H1 (cell line): ENCODE measurements around the gene PMFBP1.

Source experiments
- CTCF ChIP-seq, 3 experiments: IDR thresholded peaks; 1 replicate in 2 of 3; 2 replicates in 1 of 3; pipeline versions ENCODE4 v1.5.1 to v1.6.1; 2011; ENCODE audit warnings: low read length in 3 of 3, mild to moderate bottlenecking in 3 of 3, inconsistent platforms in 2 of 3, low read depth in 1 of 3, moderate library complexity in 1 of 3; ENCODE audit not compliant: insufficient read depth in 1 of 3; ENCODE audit errors: control extremely low read depth in 1 of 3
- EP300 ChIP-seq, 2 experiments: IDR thresholded peaks; 1 replicate in 1 of 2; 2 replicates in 1 of 2; pipeline ENCODE4 v1.6.1; 2011 to 2012; ENCODE audit warnings: low read depth in 2 of 2, low read length in 2 of 2, mild to moderate bottlenecking in 2 of 2, borderline replicate concordance in 1 of 2, inconsistent platforms in 1 of 2, moderate library complexity in 1 of 2
- EZH2 ChIP-seq: fragments of 200-600 bp; sonication (generic); IDR thresholded peaks from 2 replicates; pipeline ENCODE4 v1.7.1; 2012; ENCODE audit warnings: low read depth, mild to moderate bottlenecking, moderate library complexity, low read length, inconsistent platforms; ENCODE audit not compliant: severe bottlenecking
- JUN ChIP-seq: IDR thresholded peaks from 2 replicates; pipeline ENCODE4 v1.6.1; 2011; ENCODE audit warnings: low read depth, mild to moderate bottlenecking, improper control_type of control experiment, low read length
- MAFK ChIP-seq: IDR thresholded peaks from 2 replicates; pipeline ENCODE4 v1.6.1; 2012; ENCODE audit warnings: low read depth, mild to moderate bottlenecking, improper control_type of control experiment, low read length
- POLR2A ChIP-seq, 2 experiments: IDR thresholded peaks; 1 replicate in 1 of 2; 2 replicates in 1 of 2; pipeline ENCODE4 v1.6.1; 2011; ENCODE audit warnings: low read depth in 2 of 2, low read length in 2 of 2, mild to moderate bottlenecking in 2 of 2; ENCODE audit errors: control extremely low read depth in 1 of 2
- RAD21 ChIP-seq, 2 experiments: IDR thresholded peaks in 1 of 2; conservative IDR thresholded peaks in 1 of 2; 2 replicates each; pipeline ENCODE4 v1.6.1; 2011; ENCODE audit warnings: low read depth in 2 of 2, low read length in 2 of 2, improper control_type of control experiment in 1 of 2, inconsistent platforms in 1 of 2, mild to moderate bottlenecking in 1 of 2, moderate library complexity in 1 of 2
- RBBP5 ChIP-seq: IDR thresholded peaks from 2 replicates; pipeline ENCODE4 v1.7.1; 2012; ENCODE audit warnings: low read depth, mild to moderate bottlenecking, inconsistent platforms, low read length, moderate library complexity, borderline replicate concordance
- SP1 ChIP-seq: IDR thresholded peaks from 2 replicates; pipeline ENCODE4 v1.6.1; 2011; ENCODE audit warnings: low read depth, low read length
- TEAD4 ChIP-seq: IDR thresholded peaks from 2 replicates; pipeline ENCODE4 v1.6.1; 2012; ENCODE audit warnings: low read depth, low read length, inconsistent platforms, mixed read lengths

- TF ChIP-seq SP1: no peak
- no peak for TF ChIP-seq RAD21 (IDR thresholded peaks at IDR 0.05 in 1 of 2, conservative IDR thresholded peaks at IDR 0.05 in 1 of 2; ENCODE audit: low read depth in 2 of 2, low read length in 2 of 2)
- no peak for TF ChIP-seq CTCF (IDR thresholded peaks at IDR 0.05; ENCODE audit: control extremely low read depth in 1 of 3, insufficient read depth in 1 of 3, low read depth in 1 of 3, low read length in 3 of 3)
- TF ChIP-seq JUN: no peak
- TF ChIP-seq POLR2A (IDR thresholded peaks at IDR 0.05; ENCODE audit: control extremely low read depth in 1 of 2, low read depth in 2 of 2, low read length in 2 of 2): no peak
- no peak for TF ChIP-seq EP300 (IDR thresholded peaks at IDR 0.05; ENCODE audit: borderline replicate concordance in 1 of 2, low read depth in 2 of 2, low read length in 2 of 2)
- TF ChIP-seq MAFK: no peak
- TF ChIP-seq EZH2: no peak
- no peak for TF ChIP-seq RBBP5
- TF ChIP-seq TEAD4: no peak
These were observed 67.0 kb downstream of the PMFBP1 start for GRCh38 chr16:72104905-72105304.
